HG03066 (cell line): Measurements from ENCODE around the gene PPP1R14D.

Experiments used
- ATAC-seq: cut with Tn5 transposase; IDR thresholded peaks from one replicate; pipeline ENCODE4 v1.9.1; 2021; ENCODE audit warnings: low read depth; ENCODE audit not compliant: unreplicated experiment

Gene PPP1R14D

GRCh38 chr15:40823572-40824343, 4.8 kb downstream of the PPP1R14D start:
- no peak for ATAC-seq

GRCh38 chr15:40821195-40821594, 7.3 kb downstream of the PPP1R14D start:
- ATAC-seq: no peak

- no peak for ATAC-seq
Observed at GRCh38 chr15:40819048-40819447, 9.5 kb downstream of the PPP1R14D start.

- ATAC-seq: no peak
Observed at GRCh38 chr15:40815042-40815698, 13.3 kb downstream of the PPP1R14D start.

- no peak for ATAC-seq
Observed at GRCh38 chr15:40812721-40813425, 15.6 kb downstream of the PPP1R14D start.

- ATAC-seq: no peak
Observed at GRCh38 chr15:40808861-40809450, 19.6 kb downstream of the PPP1R14D start.

- no peak for ATAC-seq
Observed at GRCh38 chr15:40807888-40808461, 20.5 kb downstream of the PPP1R14D start.

GRCh38 chr15:40807028-40807887, 21.2 kb downstream of the PPP1R14D start, which contains the start of the genes DNAJC17 and ZFYVE19:
TSS of gene DNAJC17 (minus strand) at chr15:40807473. CDS start at chr15:40807446, 27 bp downstream.
TSS of gene ZFYVE19 (plus strand) at chr15:40807089. CDS start at chr15:40807590, 501 bp downstream.
- peak; percentile 93 for ATAC-seq

GRCh38 chr15:40806672-40807027, 21.9 kb downstream of the PPP1R14D start:
- no peak for ATAC-seq

- ATAC-seq: no peak
Observed at GRCh38 chr15:40803688-40804087, 24.8 kb downstream of the PPP1R14D start.

GRCh38 chr15:40803076-40803475, 25.4 kb downstream of the PPP1R14D start:
- ATAC-seq: no peak

- no peak for ATAC-seq
Observed at GRCh38 chr15:40799523-40799922, 29.0 kb downstream of the PPP1R14D start.

GRCh38 chr15:40796512-40796911, 32.0 kb downstream of the PPP1R14D start:
- ATAC-seq: no peak

- ATAC-seq: no peak
Observed at GRCh38 chr15:40796041-40796440, 32.5 kb downstream of the PPP1R14D start.

GRCh38 chr15:40793216-40793989, 35.1 kb downstream of the PPP1R14D start:
- ATAC-seq: no peak

GRCh38 chr15:40792394-40792793, 36.1 kb downstream of the PPP1R14D start:
- no peak for ATAC-seq

GRCh38 chr15:40790718-40791117, 37.8 kb downstream of the PPP1R14D start:
- no peak for ATAC-seq

GRCh38 chr15:40789999-40790398, 38.5 kb downstream of the PPP1R14D start:
- no peak for ATAC-seq

GRCh38 chr15:40789119-40789518, 39.4 kb downstream of the PPP1R14D start:
- no peak for ATAC-seq
